Body of pancreas (tissue), 4 donors: Measurements from ENCODE around the gene ZNF785. TPM values are rescaled to one million over a fixed set of nuclear protein-coding genes. Genes with fewer than 3 reads are reported as not detected.

Source experiments
- ATAC-seq: fragments of 150-250 bp; one replicate; pipeline ENCODE4 v1.9.1; 2016
- DNase-seq, 4 donors: peaks; one replicate each; pipeline ENCODE4 v3.0.0-alpha.2; 2019
- H3K27ac ChIP-seq, 4 donors: fragments of 200-600 bp; sonication (generic); 1 replicate in 3 of 4; 2 replicates in 1 of 4; pipeline versions ENCODE4 v1.5.1 to v1.6.1; 2016 to 2019; ENCODE audit warnings: mild to moderate bottlenecking in 1 of 4, mixed read lengths in 1 of 4, moderate library complexity in 1 of 4
- H3K27me3 ChIP-seq, 2 donors: fragments of 200-600 bp; sonication (generic); one replicate each; pipeline ENCODE4 v1.6.0; 2016; ENCODE audit warnings: mild to moderate bottlenecking in 1 of 2
- H3K36me3 ChIP-seq, 2 donors: fragments of 200-600 bp; sonication (generic); replicated peaks in 1 of 2; 2 replicates each; pipeline ENCODE4 v1.5.1; 2016; ENCODE audit warnings: low read depth in 2 of 2; ENCODE audit not compliant: insufficient read depth in 1 of 2
- H3K4me1 ChIP-seq: fragments of 200-600 bp; sonication (generic); one replicate; pipeline ENCODE4 v1.6.0; 2016
- H3K4me3 ChIP-seq, 2 donors: fragments of 200-600 bp; sonication (generic); 1 replicate in 1 of 2; 2 replicates in 1 of 2; pipeline ENCODE4 v1.5.1; 2016 to 2019
- H3K9me3 ChIP-seq, 3 donors: fragments of 200-600 bp; sonication (generic); 1 replicate in 2 of 3; 2 replicates in 1 of 3; pipeline ENCODE4 v1.5.1; 2016
- CTCF ChIP-seq, 7 experiments: fragments of 450-650 bp in 4 of 7; fragments of 200-600 bp in 3 of 7; sonication (generic) in 3 of 7; IDR thresholded peaks; one replicate each; pipeline ENCODE4 v1.5.1; 2016 to 2019; ENCODE audit warnings: antibody characterized with exemption in 7 of 7
- POLR2A ChIP-seq, 3 donors: fragments of 450-650 bp; IDR thresholded peaks; one replicate each; pipeline ENCODE4 v1.6.1; 2016; ENCODE audit warnings: antibody characterized with exemption in 3 of 3, mild to moderate bottlenecking in 2 of 3
- WGBS, 2 donors: methylation state at CpG; one replicate each; pipeline ENCODE4 v1.1.5; 2017; 5-methylcytosine and 5-hydroxymethylcytosine counted together
- intact Hi-C: fragments of 100-400 bp; cut with DNase I; formaldehyde crosslinking; loops from one replicate; pipeline ENCODE4 v1.15.1; 2023
- total RNA-seq, 2 donors: library from RNA; depleted of rRNA; stranded (reverse); fragments of >200 nt; gene quantifications; one replicate each; pipeline ENCODE4 v1.1.0, GENCODE V29; 2016

Gene ZNF785
- total RNA-seq, 2 donors from 2014 or later, result 10.9 to 16.1 TPM

- no peak overlapping the region for H3K4me3 ChIP-seq
- no peaks in the 10 kb centered on the region for H3K9me3 ChIP-seq
- no peaks in the 10 kb centered on the region for H3K27me3 ChIP-seq
- ATAC-seq, result no peak
- H3K27ac ChIP-seq, result no peak overlapping the region
- TF ChIP-seq CTCF (IDR thresholded peaks at IDR 0.05), result no peak
- TF ChIP-seq POLR2A (IDR thresholded peaks at IDR 0.05), result no peak
- intact Hi-C loops, result no loop called here
- no peaks in the 10 kb centered on the region for H3K36me3 ChIP-seq
- DNase-seq, result peak in 1 of 4 donors; percentile 45
- WGBS, 2 donors, result 55 to 71% methylated on average over 2 to 5 of the region's 7 CpGs
- peaks cover 25% of the 10 kb centered on the region for H3K4me1 ChIP-seq
These were observed 4.0 kb downstream of the ZNF785 start for GRCh38 chr16:30581457-30581856.

- WGBS, 2 donors, result 36 to 43% methylated on average over 1 of the region's 1 CpG
- DNase-seq (no peak), ATAC-seq (no peak)
- H3K27ac ChIP-seq, result no peak overlapping the region
- H3K4me1 ChIP-seq, result peaks cover 19% of the 10 kb centered on the region
- intact Hi-C loops, result no loop called here
- no peaks in the 10 kb centered on the region for H3K36me3 ChIP-seq
- no peaks in the 10 kb centered on the region for H3K27me3 ChIP-seq
- TF ChIP-seq CTCF (IDR thresholded peaks at IDR 0.05) (no peak), POLR2A (IDR thresholded peaks at IDR 0.05) (no peak)
- no peak overlapping the region for H3K4me3 ChIP-seq
- no peaks in the 10 kb centered on the region for H3K9me3 ChIP-seq
These were observed 10.8 kb downstream of the ZNF785 start for GRCh38 chr16:30574678-30575077.

- WGBS, 2 donors, result 0% methylated on average over 7 to 65 of the region's 67 CpGs
- ATAC-seq (peak; percentile 84), DNase-seq (peak; percentile 92 to 97 (median 92))
- Histone ChIP-seq H3K36me3 (no peaks in the 10 kb centered on the region), H3K4me1 (peaks cover 19% of the 10 kb centered on the region), H3K27ac (peak within 1 kb of the TSS; percentile 63 to 96 (median 93)), H3K4me3 (peak within 1 kb of the TSS; percentile 35 to 77), H3K27me3 (no peaks in the 10 kb centered on the region), H3K9me3 (no peaks in the 10 kb centered on the region)
- peak; percentile 44 to 75 (median 73) for TF ChIP-seq POLR2A (IDR thresholded peaks at IDR 0.05)
- peak in 1 of 7 experiments; percentile 14 for TF ChIP-seq CTCF (IDR thresholded peaks at IDR 0.05)
- intact Hi-C loops, result no loop called here
These were observed 13.8 kb downstream of the ZNF785 start, which contains the start of gene ZNF688 for GRCh38 chr16:30571445-30572322. Gene ZNF688 (minus strand): TSS chr16:30571714. CDS start chr16:30571629, 85 bp downstream.

GRCh38 chr16:30570636-30571444 lies 14.7 kb downstream of the ZNF785 start:
- no peak for TF ChIP-seq POLR2A (IDR thresholded peaks at IDR 0.05)
- TF ChIP-seq CTCF (IDR thresholded peaks at IDR 0.05), result no peak
- intact Hi-C loops, result no loop called here
- H3K4me1 ChIP-seq, result peaks cover 19% of the 10 kb centered on the region

More at GRCh38 chr16:30570636-30571444, 14.7 kb downstream of the ZNF785 start:
- H3K9me3 ChIP-seq, result no peaks in the 10 kb centered on the region
- H3K4me3 ChIP-seq, result peak overlapping the region; percentile 35 to 77
- 11 to 15% methylated on average over 16 to 22 of the region's 22 CpGs for WGBS, 2 donors
- no peaks in the 10 kb centered on the region for H3K27me3 ChIP-seq
- DNase-seq (peak in 2 of 4 donors; percentile 28 to 35), ATAC-seq (peak; percentile 4)
- no peaks in the 10 kb centered on the region for H3K36me3 ChIP-seq
- H3K27ac ChIP-seq, result peak overlapping the region; percentile 63 to 96 (median 93)
